CD14-positive monocyte (primary cell): ENCODE measurements around the gene TRPM4. TPM values are rescaled to one million over a fixed set of nuclear protein-coding genes. Genes with fewer than 3 reads are reported as not detected.

Source experiments
- DNase-seq, 3 donors: peaks; one replicate each; pipeline ENCODE4 v3.0.0-alpha.2; 2011 to 2022
- H2AFZ ChIP-seq: 2 replicates; pipeline ENCODE4 v1.6.0; 2012; ENCODE audit warnings: mild to moderate bottlenecking, low read depth, low read length, inconsistent platforms; ENCODE audit not compliant: insufficient read depth, poor library complexity, severe bottlenecking
- H3K27ac ChIP-seq, 2 donors: 1 replicate in 1 of 2; 2 replicates in 1 of 2; pipeline ENCODE4 v1.5.1; 2012 to 2013; ENCODE audit warnings: low read length in 2 of 2, control low read depth in 1 of 2, inconsistent platforms in 1 of 2, low read depth in 1 of 2, mild to moderate bottlenecking in 1 of 2
- H3K27me3 ChIP-seq, 2 donors: one replicate each; pipeline versions ENCODE4 v1.6.0 to v1.6.1; 2011 to 2013; ENCODE audit warnings: low read length in 2 of 2; ENCODE audit not compliant: control insufficient read depth in 2 of 2, insufficient read depth in 2 of 2
- H3K36me3 ChIP-seq, 2 donors: replicated peaks in 1 of 2; 1 replicate in 1 of 2; 2 replicates in 1 of 2; pipeline versions ENCODE4 v1.5.1 to v1.6.1; 2012 to 2013; ENCODE audit warnings: low read length in 2 of 2, control low read depth in 1 of 2, inconsistent platforms in 1 of 2, mild to moderate bottlenecking in 1 of 2; ENCODE audit not compliant: insufficient read depth in 2 of 2, control insufficient read depth in 1 of 2
- H3K4me1 ChIP-seq, 2 donors: 1 replicate in 1 of 2; 2 replicates in 1 of 2; pipeline versions ENCODE4 v1.5.1 to v1.6.1; 2012 to 2013; ENCODE audit warnings: low read length in 2 of 2, control low read depth in 1 of 2, inconsistent platforms in 1 of 2, mild to moderate bottlenecking in 1 of 2, moderate library complexity in 1 of 2; ENCODE audit not compliant: insufficient read depth in 2 of 2, control insufficient read depth in 1 of 2
- H3K4me2 ChIP-seq: replicated peaks from 2 replicates; pipeline ENCODE3; 2012; ENCODE audit warnings: low read length, moderate library complexity, mild to moderate bottlenecking; ENCODE audit not compliant: poor library complexity, severe bottlenecking; ENCODE audit errors: extremely low read depth
- H3K4me3 ChIP-seq, 3 experiments: fragments of 200-600 bp in 1 of 3; sonication (generic) in 1 of 3; replicated peaks in 1 of 3; 1 replicate in 2 of 3; 2 replicates in 1 of 3; pipeline ENCODE4 v1.5.1; 2011 to 2013; ENCODE audit warnings: low read length in 3 of 3, mild to moderate bottlenecking in 3 of 3, control low read depth in 2 of 3, low read depth in 2 of 3, inconsistent platforms in 1 of 3, moderate library complexity in 1 of 3
- H3K79me2 ChIP-seq: 2 replicates; pipeline ENCODE4 v1.6.0; 2012; ENCODE audit warnings: mild to moderate bottlenecking, control low read depth, inconsistent platforms, low read length, moderate library complexity; ENCODE audit not compliant: insufficient read depth
- H3K9ac ChIP-seq: 2 replicates; pipeline ENCODE4 v1.6.0; 2017; ENCODE audit warnings: low read length, mild to moderate bottlenecking; ENCODE audit not compliant: insufficient read depth, poor library complexity, severe bottlenecking
- H3K9me3 ChIP-seq, 2 donors: replicated peaks in 1 of 2; 1 replicate in 1 of 2; 2 replicates in 1 of 2; pipeline versions ENCODE4 v1.5.1 to v1.6.1; 2012 to 2013; ENCODE audit warnings: low read length in 2 of 2, control low read depth in 1 of 2; ENCODE audit not compliant: control insufficient read depth in 1 of 2, insufficient read depth in 1 of 2
- H4K20me1 ChIP-seq: 2 replicates; pipeline ENCODE4 v1.6.0; 2012; ENCODE audit warnings: mild to moderate bottlenecking, low read length, control low read depth, moderate library complexity; ENCODE audit not compliant: insufficient read depth
- H3K27ac Mint-ChIP-seq, 7 donors: one replicate each; pipeline ENCODE4 v1.8.0; 2020; ENCODE audit warnings: mild to moderate bottlenecking in 7 of 7, mixed read lengths in 7 of 7, moderate library complexity in 6 of 7, inconsistent platforms in 2 of 7
- H3K27me3 Mint-ChIP-seq, 3 donors: one replicate each; pipeline ENCODE4 v1.8.0; 2021 to 2022; ENCODE audit warnings: low read depth in 3 of 3, mild to moderate bottlenecking in 3 of 3, mixed read lengths in 3 of 3, moderate library complexity in 3 of 3, inconsistent platforms in 1 of 3
- H3K36me3 Mint-ChIP-seq, 2 donors: one replicate each; pipeline ENCODE4 v1.8.0; 2020; ENCODE audit warnings: mixed read lengths in 2 of 2, inconsistent platforms in 1 of 2, mild to moderate bottlenecking in 1 of 2
- H3K4me1 Mint-ChIP-seq: one replicate; pipeline ENCODE4 v1.8.0; 2020; ENCODE audit warnings: mild to moderate bottlenecking, mixed read lengths
- H3K4me3 Mint-ChIP-seq, 2 donors: one replicate each; pipeline ENCODE4 v1.8.0; 2020; ENCODE audit warnings: mild to moderate bottlenecking in 2 of 2, mixed read lengths in 2 of 2, moderate library complexity in 1 of 2
- H3K9me3 Mint-ChIP-seq, 7 donors: one replicate each; pipeline ENCODE4 v1.8.0; 2020 to 2022; ENCODE audit warnings: mixed read lengths in 7 of 7, mild to moderate bottlenecking in 6 of 7, moderate library complexity in 6 of 7, inconsistent platforms in 2 of 7
- WGBS: methylation state at CpG from one replicate; pipeline ENCODE4 v1.1.5; 2013; ENCODE audit warnings: missing lambda C conversion rate; ENCODE audit not compliant: insufficient coverage; 5-methylcytosine and 5-hydroxymethylcytosine counted together
- intact Hi-C, 2 donors: fragments of 100-400 bp; cut with micrococcal nuclease; formaldehyde crosslinking; loops; one replicate each; pipeline versions ENCODE4 v1.15.0 to v1.15.1; 2023
- polyA plus RNA-seq, 3 donors: library from polyadenylated mRNA; depleted of rRNA in 1 of 3; unstranded in 2 of 3; stranded (reverse) in 1 of 3; fragments of 300-500 nt in 2 of 3; fragments of >200 nt in 1 of 3; fragmentation: Illumina TruSeq in 2 of 3; gene quantifications; 1 replicate in 2 of 3; 2 replicates in 1 of 3; pipeline ENCODE4 v1.2.3, GENCODE V29; 2012 to 2021
- TF ChIP-seq, protein P1 (sequence below): fragments of 200-600 bp; IDR thresholded peaks from one replicate; pipeline ENCODE4 v1.8.0; 2022; ENCODE audit warnings: antibody characterized with exemption, mild to moderate bottlenecking

The TRPM4 gene
- polyA plus RNA-seq, 3 donors, result 6.0 to 6.9 (median 6.6) TPM

DNA sequence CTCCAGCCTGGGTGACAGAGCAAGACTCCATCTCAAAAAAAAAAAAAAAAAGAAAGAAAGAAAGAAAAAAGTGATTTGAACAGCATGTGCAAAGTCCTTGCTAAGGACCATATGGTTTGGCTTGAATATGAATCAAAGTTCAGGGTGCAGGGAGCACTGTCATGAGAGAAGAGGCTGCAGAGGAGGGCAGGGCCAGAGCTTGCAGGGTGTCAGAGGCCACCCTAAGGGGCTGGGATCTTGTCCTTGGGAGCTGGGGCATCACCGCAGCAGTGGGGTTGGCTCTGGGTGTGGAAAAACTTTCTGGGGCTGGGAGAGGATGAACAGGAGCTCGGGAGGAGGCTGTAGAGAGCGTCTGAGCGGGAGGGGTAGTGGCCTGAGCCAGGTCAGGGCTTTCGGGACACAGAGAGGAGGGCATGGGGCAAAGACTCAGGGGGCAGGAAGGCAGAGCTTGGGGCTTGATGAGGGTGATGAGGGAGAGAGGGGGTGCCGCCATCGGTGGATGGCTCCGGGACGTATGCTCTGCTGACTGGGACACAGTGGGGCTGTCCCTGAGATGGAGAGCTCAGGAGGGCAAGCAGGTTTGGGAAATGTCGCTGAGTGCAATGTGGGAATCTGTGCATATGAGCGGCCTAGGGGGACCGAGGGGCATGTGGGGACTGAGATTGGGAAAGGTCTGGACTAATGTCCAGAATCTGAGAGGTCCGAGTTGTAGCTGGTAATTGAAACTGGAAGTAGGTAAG, 3.0 kb downstream of the TRPM4 start:
- H3K27ac ChIP-seq, result no peak overlapping the region
- H3K27me3 Mint-ChIP-seq, result peaks cover 27 to 50% (median 44%) of the 10 kb centered on the region in 3 donors
- H3K36me3 ChIP-seq, result no peaks in the 10 kb centered on the region
- no peaks in the 10 kb centered on the region for H4K20me1 ChIP-seq
- H3K9ac ChIP-seq, result no peak overlapping the region
- intact Hi-C loops, result no loop called here
- DNase-seq, result no peak
- H3K9me3 ChIP-seq, result no peaks in the 10 kb centered on the region
- H3K27me3 ChIP-seq, result peaks cover 7 to 28% of the 10 kb centered on the region in 2 donors
- H3K36me3 Mint-ChIP-seq, result no peaks in the 10 kb centered on the region
- whole genome bisulfite sequencing, result 95% methylated on average over 12 of the region's 13 CpGs
- peaks cover 13% of the 10 kb centered on the region for H3K4me1 Mint-ChIP-seq
- H3K27ac Mint-ChIP-seq, result no peak overlapping the region
- no peak overlapping the region for H3K4me2 ChIP-seq
- no peak overlapping the region for H3K4me3 ChIP-seq
- H3K9me3 Mint-ChIP-seq, result peaks cover 0 to 2% (median 0%) of the 10 kb centered on the region in 7 donors
- no peak overlapping the region for H3K4me3 Mint-ChIP-seq
- no peaks in the 10 kb centered on the region for H3K79me2 ChIP-seq
- TF ChIP-seq, protein P1, sequence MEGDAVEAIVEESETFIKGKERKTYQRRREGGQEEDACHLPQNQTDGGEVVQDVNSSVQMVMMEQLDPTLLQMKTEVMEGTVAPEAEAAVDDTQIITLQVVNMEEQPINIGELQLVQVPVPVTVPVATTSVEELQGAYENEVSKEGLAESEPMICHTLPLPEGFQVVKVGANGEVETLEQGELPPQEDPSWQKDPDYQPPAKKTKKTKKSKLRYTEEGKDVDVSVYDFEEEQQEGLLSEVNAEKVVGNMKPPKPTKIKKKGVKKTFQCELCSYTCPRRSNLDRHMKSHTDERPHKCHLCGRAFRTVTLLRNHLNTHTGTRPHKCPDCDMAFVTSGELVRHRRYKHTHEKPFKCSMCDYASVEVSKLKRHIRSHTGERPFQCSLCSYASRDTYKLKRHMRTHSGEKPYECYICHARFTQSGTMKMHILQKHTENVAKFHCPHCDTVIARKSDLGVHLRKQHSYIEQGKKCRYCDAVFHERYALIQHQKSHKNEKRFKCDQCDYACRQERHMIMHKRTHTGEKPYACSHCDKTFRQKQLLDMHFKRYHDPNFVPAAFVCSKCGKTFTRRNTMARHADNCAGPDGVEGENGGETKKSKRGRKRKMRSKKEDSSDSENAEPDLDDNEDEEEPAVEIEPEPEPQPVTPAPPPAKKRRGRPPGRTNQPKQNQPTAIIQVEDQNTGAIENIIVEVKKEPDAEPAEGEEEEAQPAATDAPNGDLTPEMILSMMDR, result no peak
- no peak overlapping the region for H2AFZ ChIP-seq
- peaks cover 8 to 13% of the 10 kb centered on the region in 2 donors for H3K4me1 ChIP-seq

DNA sequence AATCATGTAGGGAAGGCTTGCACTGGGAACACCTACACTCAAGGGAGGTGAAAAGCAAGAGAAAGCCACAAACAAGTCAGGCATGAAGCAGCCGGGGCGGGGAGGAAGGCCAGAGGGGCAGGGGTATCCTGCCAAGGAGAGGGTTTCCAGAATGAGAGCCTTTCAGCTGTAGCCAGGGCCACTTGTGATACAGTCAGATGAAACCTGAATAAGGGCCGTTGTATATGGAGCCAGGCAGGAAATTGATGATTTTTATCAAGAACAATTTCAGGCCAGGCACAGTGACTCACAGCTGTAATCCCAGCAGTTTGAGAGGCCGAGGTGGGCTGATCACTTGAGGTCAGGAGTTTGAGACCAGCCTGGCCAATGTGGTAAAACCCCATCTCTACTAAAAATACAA, 4.4 kb downstream of the TRPM4 start:
- Histone ChIP-seq H2AFZ (no peak overlapping the region), H3K9me3 (no peaks in the 10 kb centered on the region), H3K79me2 (no peaks in the 10 kb centered on the region), H3K4me2 (no peak overlapping the region), H4K20me1 (no peaks in the 10 kb centered on the region), H3K27ac (no peak overlapping the region), H3K36me3 (no peaks in the 10 kb centered on the region), H3K27me3 (peaks cover 7 to 21% of the 10 kb centered on the region in 2 donors), H3K4me3 (no peak overlapping the region), H3K4me1 (peaks cover 8 to 13% of the 10 kb centered on the region in 2 donors), H3K9ac (no peak overlapping the region)
- Mint-ChIP-seq H3K4me3 (no peak overlapping the region), H3K27ac (no peak overlapping the region), H3K4me1 (peaks cover 13% of the 10 kb centered on the region), H3K36me3 (no peaks in the 10 kb centered on the region), H3K9me3 (peaks cover 0 to 2% (median 0%) of the 10 kb centered on the region in 7 donors), H3K27me3 (peaks cover 22 to 48% (median 35%) of the 10 kb centered on the region in 3 donors)
- DNase-seq, result no peak
- intact Hi-C loops, result no loop called here
- WGBS, result 76% methylated on average over 4 of the region's 4 CpGs
- TF ChIP-seq, protein P1, result no peak
